ENCODE data around the gene DUOX2.
"Not testable (repeated sequence)": the region's sequence is repeated elsewhere in the genome, so short reads cannot be mapped to it uniquely, and the experiment has no call there.

The DUOX2 gene

GRCh38 chr15:45093013-45093412 lies 21.0 kb downstream of the DUOX2 start:
- Histone ChIP-seq H3K9me3 (ENCODE audit: control insufficient read depth, low read length) (peaks cover 3% of the 10 kb centered on the region), H3K9ac (ENCODE audit: low read length) (no peak overlapping the region), H3K4me3 (ENCODE audit: low read length) (no peak overlapping the region), H3K27me3 (replicated peaks; ENCODE audit: control insufficient read depth, insufficient read depth, low read length) (peaks cover 36% of the 10 kb centered on the region), H3K4me1 (ENCODE audit: control insufficient read depth, insufficient read depth, low read length) (peaks cover 19% of the 10 kb centered on the region), H3K36me3 (ENCODE audit: control insufficient read depth, insufficient read depth, low read length, severe bottlenecking) (no peaks in the 10 kb centered on the region)
- DNase-seq (ENCODE audit: low read depth): no peak

GRCh38 chr15:45091576-45091975 lies 22.4 kb downstream of the DUOX2 start:
- peaks cover 39% of the 10 kb centered on the region for H3K27me3 ChIP-seq (replicated peaks; ENCODE audit: control insufficient read depth, insufficient read depth, low read length)
- no peaks in the 10 kb centered on the region for H3K36me3 ChIP-seq (ENCODE audit: control insufficient read depth, insufficient read depth, low read length, severe bottlenecking)
- no peak overlapping the region for H3K9ac ChIP-seq (ENCODE audit: low read length)
- H3K9me3 ChIP-seq (ENCODE audit: control insufficient read depth, low read length): peaks cover 3% of the 10 kb centered on the region
- H3K4me1 ChIP-seq (ENCODE audit: control insufficient read depth, insufficient read depth, low read length): peaks cover 19% of the 10 kb centered on the region
- DNase-seq (ENCODE audit: low read depth): no peak
- no peak overlapping the region for H3K4me3 ChIP-seq (ENCODE audit: low read length)

- Histone ChIP-seq H3K4me3 (ENCODE audit: low read length) (no peak overlapping the region), H3K9ac (ENCODE audit: low read length) (no peak overlapping the region), H3K27me3 (replicated peaks; ENCODE audit: control insufficient read depth, insufficient read depth, low read length) (peaks cover 36% of the 10 kb centered on the region), H3K36me3 (ENCODE audit: control insufficient read depth, insufficient read depth, low read length, severe bottlenecking) (no peaks in the 10 kb centered on the region), H3K9me3 (ENCODE audit: control insufficient read depth, low read length) (peaks cover 3% of the 10 kb centered on the region), H3K4me1 (ENCODE audit: control insufficient read depth, insufficient read depth, low read length) (peaks cover 19% of the 10 kb centered on the region)
- DNase-seq (ENCODE audit: low read depth): peak; percentile 24
These were observed 22.8 kb downstream of the DUOX2 start for GRCh38 chr15:45091161-45091560.

- H3K36me3 ChIP-seq (ENCODE audit: control insufficient read depth, insufficient read depth, low read length, severe bottlenecking): no peaks in the 10 kb centered on the region
- H3K9ac ChIP-seq (ENCODE audit: low read length): no peak overlapping the region
- H3K4me3 ChIP-seq (ENCODE audit: low read length): no peak overlapping the region
- peaks cover 19% of the 10 kb centered on the region for H3K4me1 ChIP-seq (ENCODE audit: control insufficient read depth, insufficient read depth, low read length)
- peaks cover 23% of the 10 kb centered on the region for H3K27me3 ChIP-seq (replicated peaks; ENCODE audit: control insufficient read depth, insufficient read depth, low read length)
- peaks cover 3% of the 10 kb centered on the region for H3K9me3 ChIP-seq (ENCODE audit: control insufficient read depth, low read length)
- no peak for DNase-seq (ENCODE audit: low read depth)
These were observed 24.1 kb downstream of the DUOX2 start for GRCh38 chr15:45089712-45090373.

GRCh38 chr15:45088801-45089711 lies 24.9 kb downstream of the DUOX2 start:
- Histone ChIP-seq H3K4me3 (ENCODE audit: low read length) (no peak overlapping the region), H3K36me3 (ENCODE audit: control insufficient read depth, insufficient read depth, low read length, severe bottlenecking) (no peaks in the 10 kb centered on the region), H3K9ac (ENCODE audit: low read length) (no peak overlapping the region), H3K4me1 (ENCODE audit: control insufficient read depth, insufficient read depth, low read length) (peaks cover 19% of the 10 kb centered on the region), H3K9me3 (ENCODE audit: control insufficient read depth, low read length) (peaks cover 3% of the 10 kb centered on the region), H3K27me3 (replicated peaks; ENCODE audit: control insufficient read depth, insufficient read depth, low read length) (peaks cover 18% of the 10 kb centered on the region)
- no peak for DNase-seq (ENCODE audit: low read depth)

- peaks cover 1% of the 10 kb centered on the region for H3K9me3 ChIP-seq (ENCODE audit: control insufficient read depth, low read length)
- DNase-seq (ENCODE audit: low read depth): no peak
- H3K27me3 ChIP-seq (replicated peaks; ENCODE audit: control insufficient read depth, insufficient read depth, low read length): peaks cover 10% of the 10 kb centered on the region
- no peak overlapping the region for H3K9ac ChIP-seq (ENCODE audit: low read length)
- peaks cover 19% of the 10 kb centered on the region for H3K4me1 ChIP-seq (ENCODE audit: control insufficient read depth, insufficient read depth, low read length)
- H3K36me3 ChIP-seq (ENCODE audit: control insufficient read depth, insufficient read depth, low read length, severe bottlenecking): no peaks in the 10 kb centered on the region
- H3K4me3 ChIP-seq (ENCODE audit: low read length): no peak overlapping the region
These were observed 26.5 kb downstream of the DUOX2 start for GRCh38 chr15:45087513-45087912.

GRCh38 chr15:45084163-45084562 lies 29.8 kb downstream of the DUOX2 start:
- Histone ChIP-seq H3K36me3 (ENCODE audit: control insufficient read depth, insufficient read depth, low read length, severe bottlenecking) (no peaks in the 10 kb centered on the region), H3K9ac (ENCODE audit: low read length) (no peak overlapping the region), H3K4me1 (ENCODE audit: control insufficient read depth, insufficient read depth, low read length) (peaks cover 5% of the 10 kb centered on the region), H3K9me3 (ENCODE audit: control insufficient read depth, low read length) (no peaks in the 10 kb centered on the region), H3K4me3 (ENCODE audit: low read length) (no peak overlapping the region), H3K27me3 (replicated peaks; ENCODE audit: control insufficient read depth, insufficient read depth, low read length) (peaks cover 10% of the 10 kb centered on the region)
- no peak for DNase-seq (ENCODE audit: low read depth)

GRCh38 chr15:45083223-45083622 lies 30.7 kb downstream of the DUOX2 start:
- no peak for DNase-seq (ENCODE audit: low read depth)
- Histone ChIP-seq H3K9ac (ENCODE audit: low read length) (no peak overlapping the region), H3K4me1 (ENCODE audit: control insufficient read depth, insufficient read depth, low read length) (no peaks in the 10 kb centered on the region), H3K4me3 (ENCODE audit: low read length) (no peak overlapping the region), H3K36me3 (ENCODE audit: control insufficient read depth, insufficient read depth, low read length, severe bottlenecking) (no peaks in the 10 kb centered on the region), H3K27me3 (replicated peaks; ENCODE audit: control insufficient read depth, insufficient read depth, low read length) (peaks cover 10% of the 10 kb centered on the region), H3K9me3 (ENCODE audit: control insufficient read depth, low read length) (no peaks in the 10 kb centered on the region)

GRCh38 chr15:45082412-45082811 lies 31.6 kb downstream of the DUOX2 start:
- H3K4me3 ChIP-seq (ENCODE audit: low read length); H3K9ac ChIP-seq (ENCODE audit: low read length); DNase-seq (ENCODE audit: low read depth); H3K27me3 ChIP-seq (replicated peaks; ENCODE audit: control insufficient read depth, insufficient read depth, low read length); H3K4me1 ChIP-seq (ENCODE audit: control insufficient read depth, insufficient read depth, low read length); H3K36me3 ChIP-seq (ENCODE audit: control insufficient read depth, insufficient read depth, low read length, severe bottlenecking); H3K9me3 ChIP-seq (ENCODE audit: control insufficient read depth, low read length): not testable (repeated sequence)

- not testable (repeated sequence) for H3K4me1 ChIP-seq (ENCODE audit: control insufficient read depth, insufficient read depth, low read length); H3K4me3 ChIP-seq (ENCODE audit: low read length); H3K9me3 ChIP-seq (ENCODE audit: control insufficient read depth, low read length); H3K36me3 ChIP-seq (ENCODE audit: control insufficient read depth, insufficient read depth, low read length, severe bottlenecking); DNase-seq (ENCODE audit: low read depth); H3K9ac ChIP-seq (ENCODE audit: low read length); H3K27me3 ChIP-seq (replicated peaks; ENCODE audit: control insufficient read depth, insufficient read depth, low read length)
These were observed 33.4 kb downstream of the DUOX2 start for GRCh38 chr15:45080593-45080992.

- H3K4me3 ChIP-seq (ENCODE audit: low read length); H3K9ac ChIP-seq (ENCODE audit: low read length); H3K36me3 ChIP-seq (ENCODE audit: control insufficient read depth, insufficient read depth, low read length, severe bottlenecking); DNase-seq (ENCODE audit: low read depth); H3K4me1 ChIP-seq (ENCODE audit: control insufficient read depth, insufficient read depth, low read length); H3K9me3 ChIP-seq (ENCODE audit: control insufficient read depth, low read length); H3K27me3 ChIP-seq (replicated peaks; ENCODE audit: control insufficient read depth, insufficient read depth, low read length): not testable (repeated sequence)
These were observed 34.2 kb downstream of the DUOX2 start for GRCh38 chr15:45079628-45080246.

All from adipocyte (in vitro differentiated cells).